ENCODE results near the gene OR2J3.
"Not testable (repeated sequence)": the region's sequence is repeated elsewhere in the genome, so short reads cannot be mapped to it uniquely, and the experiment has no call there.

The OR2J3 gene

GRCh38 chr6:29107758-29108157 lies at the start of gene OR2J3:
Gene OR2J3 (plus strand): TSS chr6:29108058. CDS start chr6:29111891, 3,833 bp downstream.
- no peak for DNase-seq (ENCODE audit: low spot score)

- DNase-seq (ENCODE audit: low spot score) = peak; percentile 8
Observed at GRCh38 chr6:29071831-29072723, 35.8 kb upstream of the OR2J3 start.

GRCh38 chr6:29079203-29079602 lies 28.7 kb upstream of the OR2J3 start:
- no peak for DNase-seq (ENCODE audit: low spot score)

GRCh38 chr6:29081312-29081711 lies 26.5 kb upstream of the OR2J3 start:
- DNase-seq (ENCODE audit: low spot score) = no peak

- DNase-seq (ENCODE audit: low spot score) = no peak
Observed at GRCh38 chr6:29082457-29082856, 25.4 kb upstream of the OR2J3 start.

DNA sequence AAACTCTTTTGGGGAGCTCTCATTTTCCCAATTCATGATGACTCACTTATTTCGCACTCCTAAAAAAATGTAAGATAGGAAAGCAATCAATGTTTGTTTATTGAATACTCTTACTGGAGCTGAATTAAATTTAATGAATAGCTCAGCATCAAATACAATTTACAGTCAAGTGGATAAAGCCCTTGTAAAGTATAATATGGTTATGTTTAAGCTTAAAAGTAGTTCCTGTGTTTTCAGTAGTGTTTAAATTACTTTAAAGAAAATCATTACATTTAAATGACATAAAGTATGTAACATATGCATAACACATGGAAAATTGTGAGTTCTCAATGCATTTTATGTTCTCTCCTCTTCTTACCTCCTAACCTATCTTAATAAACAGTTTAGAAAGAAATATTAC lies 20.6 kb upstream of the OR2J3 start, which contains the start of gene OR2B3:
Gene OR2B3 (minus strand): TSS at position 101 of the 400 bp plus-strand sequence. CDS start 65 bp downstream, at position 36.
- DNase-seq (ENCODE audit: low spot score) = no peak

- DNase-seq (ENCODE audit: low spot score) = no peak
Observed at GRCh38 chr6:29092957-29093356, 14.9 kb upstream of the OR2J3 start.

- DNase-seq (ENCODE audit: low spot score) = no peak
Observed at GRCh38 chr6:29097803-29098202, 10.1 kb upstream of the OR2J3 start.

DNA sequence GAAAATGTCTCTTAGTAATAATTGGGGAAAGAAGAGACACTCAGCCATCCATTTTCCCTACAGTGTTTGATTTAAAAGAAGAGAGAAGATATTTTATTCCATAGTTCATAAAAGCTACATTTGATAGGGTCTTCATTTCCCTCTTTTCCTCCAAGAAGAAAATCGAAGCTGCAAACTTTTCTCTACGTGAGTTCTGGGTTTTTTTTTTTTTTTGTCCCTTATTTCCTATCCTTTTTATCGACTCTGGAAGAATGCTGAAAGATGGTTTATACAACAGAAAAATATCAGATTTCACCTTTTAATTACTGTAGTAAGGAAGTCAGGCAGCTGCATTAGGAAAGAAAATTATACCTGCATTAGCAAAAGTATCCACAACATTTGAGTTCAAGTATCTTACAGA lies 8.7 kb upstream of the OR2J3 start, which contains the start of gene OR2J1:
Gene OR2J1 (plus strand): TSS at position 301 of the 400 bp plus-strand sequence. CDS start 1,453 bp downstream, outside the sequence.
- no peak for DNase-seq (ENCODE audit: low spot score)

DNA sequence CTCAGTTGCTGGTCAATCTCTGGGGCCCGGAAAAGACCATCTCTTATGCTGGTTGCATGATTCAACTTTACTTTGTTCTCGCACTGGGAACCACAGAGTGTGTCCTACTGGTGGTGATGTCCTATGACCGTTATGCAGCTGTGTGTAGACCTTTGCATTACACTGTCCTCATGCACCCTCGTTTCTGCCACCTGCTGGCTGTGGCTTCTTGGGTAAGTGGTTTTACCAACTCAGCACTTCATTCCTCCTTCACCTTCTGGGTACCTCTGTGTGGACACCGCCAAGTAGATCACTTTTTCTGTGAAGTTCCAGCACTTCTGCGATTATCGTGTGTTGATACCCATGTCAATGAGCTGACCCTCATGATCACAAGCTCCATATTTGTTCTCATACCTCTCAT lies 4.3 kb downstream of the OR2J3 start:
- no peak for DNase-seq (ENCODE audit: low spot score)

GRCh38 chr6:29114964-29115363 lies 7.1 kb downstream of the OR2J3 start:
- DNase-seq (ENCODE audit: low spot score) = not testable (repeated sequence)

DNA sequence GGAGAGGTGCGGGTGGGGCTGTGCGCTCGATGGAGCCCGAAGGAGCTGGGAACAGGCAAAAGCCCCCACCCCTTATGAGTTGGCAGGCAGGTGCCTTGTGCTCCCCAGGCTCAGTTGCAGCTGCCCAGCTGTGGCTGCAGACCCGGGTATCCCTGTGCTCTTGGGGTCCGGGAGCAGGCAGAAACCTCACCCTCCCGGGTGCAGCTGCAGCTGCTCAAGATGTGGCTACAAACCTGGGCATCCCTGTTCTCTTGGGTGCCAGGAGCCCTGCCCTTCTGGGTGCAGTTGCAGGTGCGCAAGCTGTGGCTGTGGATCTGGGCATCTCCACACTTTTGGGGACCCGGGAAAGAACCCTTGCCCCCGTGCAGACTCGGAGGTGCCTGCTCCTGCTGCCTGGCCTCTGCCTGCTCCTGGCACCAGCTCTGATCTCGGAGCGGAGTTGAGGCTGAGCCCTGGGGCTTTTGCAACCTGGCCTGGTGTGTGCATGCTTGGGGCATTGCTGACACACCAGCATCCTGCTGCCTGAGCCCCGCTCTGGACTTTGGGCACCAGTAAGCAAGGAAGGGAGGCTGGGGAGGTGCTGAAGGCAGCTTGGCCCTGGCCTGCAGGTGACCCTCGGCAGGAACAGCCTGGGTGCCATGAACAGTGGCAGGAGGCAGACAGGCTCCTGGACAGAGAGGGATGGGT lies 21.6 kb downstream of the OR2J3 start:
- no peak for DNase-seq (ENCODE audit: low spot score)

DNA sequence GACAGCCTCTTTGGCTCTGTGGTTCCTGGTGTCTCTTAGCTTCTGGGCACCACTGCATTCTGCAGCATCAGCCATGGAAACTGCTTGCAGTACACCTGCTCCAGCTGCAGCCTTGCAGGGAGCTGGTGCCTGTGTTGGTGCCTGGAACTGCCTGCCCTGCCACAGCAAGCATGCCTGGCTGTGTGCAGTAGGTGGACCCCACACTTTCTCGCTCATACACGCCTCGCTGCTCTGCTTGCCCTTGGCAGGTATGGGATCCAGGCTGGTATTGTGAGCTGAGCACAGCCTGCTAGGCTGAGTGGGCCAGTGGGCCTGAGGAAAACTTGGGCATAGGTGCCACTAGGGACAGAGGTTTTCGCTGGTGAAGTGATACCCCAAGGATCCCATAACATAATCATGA lies 22.8 kb downstream of the OR2J3 start:
- no peak for DNase-seq (ENCODE audit: low spot score)

DNA sequence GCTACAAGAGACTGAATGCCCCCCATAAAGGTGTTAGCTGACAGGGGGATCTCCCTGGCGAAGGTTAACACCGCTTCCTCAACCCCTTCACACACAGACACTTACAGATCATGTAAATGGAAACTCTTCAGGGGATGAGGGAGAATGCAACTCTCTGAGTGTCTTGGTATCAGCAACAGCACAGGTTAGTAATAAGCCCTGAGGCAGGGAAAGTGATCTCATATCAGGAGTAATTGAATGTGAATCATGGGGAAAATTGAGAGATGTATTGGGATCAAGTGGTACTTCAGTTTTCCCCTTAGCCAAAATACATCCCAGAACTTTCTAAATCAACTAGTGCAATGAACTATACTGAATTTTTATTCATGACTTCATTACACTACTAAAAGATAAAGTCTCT lies 23.8 kb downstream of the OR2J3 start:
- no peak for DNase-seq (ENCODE audit: low spot score)

DNA sequence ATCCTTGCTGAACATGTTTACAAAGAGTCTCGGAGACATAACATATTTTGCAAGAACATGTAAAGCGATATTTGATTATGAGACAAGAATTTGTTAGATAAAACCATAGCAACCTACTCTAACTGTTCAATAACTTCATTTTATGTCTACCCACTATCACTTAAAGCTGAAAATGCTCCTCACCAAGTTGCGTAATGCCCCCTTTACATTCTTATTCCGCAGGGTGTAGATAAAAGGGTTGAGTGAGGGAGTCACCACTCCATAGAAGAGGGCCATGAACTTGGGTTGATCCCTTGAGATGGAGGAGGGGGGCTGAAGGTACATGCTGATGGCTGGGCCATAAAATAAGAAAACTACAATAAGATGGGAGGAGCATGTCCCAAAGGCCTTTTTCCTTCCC lies 29.9 kb downstream of the OR2J3 start:
- DNase-seq (ENCODE audit: low spot score) = no peak

GRCh38 chr6:29141606-29142005 lies 33.7 kb downstream of the OR2J3 start:
- no peak for DNase-seq (ENCODE audit: low spot score)

DNA sequence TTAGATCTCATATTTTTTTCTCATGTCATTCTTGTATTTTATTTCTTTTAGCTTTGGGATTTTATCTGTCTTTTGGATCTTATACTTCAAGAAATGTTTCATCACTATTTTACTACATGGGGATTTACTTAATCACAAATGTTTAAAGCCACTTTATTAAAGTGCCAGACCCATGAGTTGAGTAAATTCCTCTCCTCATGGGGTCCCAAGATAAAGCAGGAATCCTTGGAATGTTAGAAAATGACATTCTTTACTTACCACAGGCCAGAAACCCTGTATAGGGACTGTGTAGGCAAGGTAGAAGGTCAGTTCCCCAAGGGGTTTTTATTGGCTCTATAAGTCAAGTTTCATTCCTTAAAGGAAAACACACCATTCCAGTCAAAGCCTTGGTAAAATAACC lies 34.5 kb downstream of the OR2J3 start:
- no peak for DNase-seq (ENCODE audit: low spot score)

GRCh38 chr6:29146179-29146578 lies 38.3 kb downstream of the OR2J3 start:
- DNase-seq (ENCODE audit: low spot score) = no peak

GRCh38 chr6:29147074-29147473 lies 39.2 kb downstream of the OR2J3 start:
- no peak for DNase-seq (ENCODE audit: low spot score)

DNA sequence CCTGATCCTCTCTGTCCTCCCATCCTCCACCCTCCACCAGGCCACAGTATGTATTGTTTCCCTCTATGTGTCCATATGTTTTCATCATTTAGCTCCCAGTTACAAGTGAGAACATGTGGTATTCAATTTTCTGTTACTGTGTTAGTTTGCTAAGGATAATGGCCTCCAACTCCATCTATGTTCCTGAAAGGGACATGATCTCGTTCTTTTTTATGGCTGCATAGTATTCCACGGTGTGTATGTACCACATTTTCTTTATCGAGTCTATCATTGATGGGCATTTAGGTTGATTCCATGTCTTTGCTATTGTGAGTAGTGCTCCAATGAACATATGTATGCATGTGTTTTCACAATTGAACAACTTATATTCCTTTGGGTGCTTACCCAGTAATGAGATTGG lies 41.6 kb downstream of the OR2J3 start:
- DNase-seq (ENCODE audit: low spot score) = not testable (repeated sequence)

GRCh38 chr6:29153083-29153482 lies 45.2 kb downstream of the OR2J3 start:
- no peak for DNase-seq (ENCODE audit: low spot score)

GRCh38 chr6:29155182-29155581 lies 47.3 kb downstream of the OR2J3 start:
- DNase-seq (ENCODE audit: low spot score) = not testable (repeated sequence)

DNA sequence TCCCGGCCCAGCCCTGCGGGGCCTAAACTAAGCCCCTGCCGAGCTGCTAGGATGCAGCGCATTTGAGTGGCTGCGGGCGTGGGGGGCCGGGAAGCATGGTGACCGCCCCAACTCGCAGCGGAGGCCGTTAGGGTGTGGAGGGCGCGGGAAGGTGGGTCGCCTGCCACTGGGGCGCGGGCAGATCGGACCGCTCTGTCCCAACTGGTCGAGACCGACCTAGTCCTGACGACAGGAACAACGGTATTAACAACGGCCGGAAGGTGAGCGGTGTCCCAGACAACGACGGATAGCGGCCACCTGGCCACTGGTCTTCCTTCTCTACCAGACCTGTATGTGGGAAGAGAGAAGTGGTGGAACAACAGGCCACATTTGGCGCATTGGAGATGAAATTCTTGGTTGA lies 52.1 kb downstream of the OR2J3 start:
- DNase-seq (ENCODE audit: low spot score) = not testable (repeated sequence)
